ENCODE data around the gene POLG2.

The POLG2 gene

DNA sequence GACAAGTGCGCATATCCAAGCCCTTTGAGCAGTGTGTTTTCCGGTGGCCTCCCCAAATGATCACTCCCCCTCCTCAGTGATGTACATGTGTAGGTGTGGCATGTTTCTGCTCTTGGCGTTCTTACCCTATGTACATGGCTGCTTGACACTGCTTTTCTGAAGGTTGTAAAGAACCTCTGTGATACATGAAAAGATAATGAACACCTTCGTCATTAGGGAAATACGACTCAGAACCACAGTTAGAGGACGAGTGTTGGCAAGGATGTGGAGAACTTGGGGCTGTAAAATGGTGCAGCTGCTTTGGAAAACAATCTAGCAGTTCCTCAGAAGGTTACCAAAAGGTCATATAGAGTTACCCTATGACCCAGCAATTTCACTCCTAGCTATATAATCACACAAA is 38.5 kb upstream of the POLG2 start:
- H3K36me3 ChIP-seq (ENCODE audit: control insufficient read depth, low read length) = peaks cover 95% of the 10 kb centered on the region
- H3F3A ChIP-seq (ENCODE audit: control insufficient read depth, insufficient read depth) = peaks cover 11% of the 10 kb centered on the region; the same call in 1 of the 2 replicates
- H4K20me1 ChIP-seq (ENCODE audit: control insufficient read depth, insufficient read depth, low read depth, low read length) = no peaks in the 10 kb centered on the region

GRCh38 chr17:64534187-64534586 is 37.3 kb upstream of the POLG2 start:
- H3K4me2 ChIP-seq (ENCODE audit: low read length) = no peak overlapping the region
- peaks cover 7% of the 10 kb centered on the region; the same call in 1 of the 2 replicates for H3F3A ChIP-seq (ENCODE audit: control insufficient read depth, insufficient read depth)
- no peaks in the 10 kb centered on the region for H3K27me3 ChIP-seq (ENCODE audit: control insufficient read depth, low read length)
- peaks cover 98% of the 10 kb centered on the region for H3K36me3 ChIP-seq (ENCODE audit: control insufficient read depth, low read length)
- H3K9me3 ChIP-seq (ENCODE audit: control insufficient read depth, insufficient read depth, low read length) = no peaks in the 10 kb centered on the region
- H3K9me2 ChIP-seq (replicated peaks; ENCODE audit: control insufficient read depth, low read length) = no peaks in the 10 kb centered on the region
- TF ChIP-seq EZH2phosphoT487 (IDR thresholded peaks at IDR 0.05; ENCODE audit: borderline replicate concordance, low read length) (no peak), CTCF (IDR thresholded peaks at IDR 0.05; ENCODE audit: low read depth, low read length, poor library complexity, severe bottlenecking) (peak; percentile 43)
- no peaks in the 10 kb centered on the region for H3K79me2 ChIP-seq (ENCODE audit: control insufficient read depth, low read length)
- H3K4me1 ChIP-seq (ENCODE audit: control insufficient read depth, low read length) = no peaks in the 10 kb centered on the region
- H3K4me3 ChIP-seq (ENCODE audit: low read length) = no peak overlapping the region
- no peak overlapping the region for H3K27ac ChIP-seq (ENCODE audit: low read depth, low read length)
- no peaks in the 10 kb centered on the region for H4K20me1 ChIP-seq (ENCODE audit: control insufficient read depth, insufficient read depth, low read depth, low read length)

More for the DNA sequence above, 38.5 kb upstream of the POLG2 start:
- Histone ChIP-seq H3K79me2 (ENCODE audit: control insufficient read depth, low read length) (no peaks in the 10 kb centered on the region), H3K27me3 (ENCODE audit: control insufficient read depth, low read length) (no peaks in the 10 kb centered on the region), H3K27ac (ENCODE audit: low read depth, low read length) (no peak overlapping the region), H3K9me2 (replicated peaks; ENCODE audit: control insufficient read depth, low read length) (no peaks in the 10 kb centered on the region), H3K4me1 (ENCODE audit: control insufficient read depth, low read length) (no peaks in the 10 kb centered on the region), H3K4me3 (ENCODE audit: low read length) (no peak overlapping the region), H3K4me2 (ENCODE audit: low read length) (no peak overlapping the region), H3K9me3 (ENCODE audit: control insufficient read depth, insufficient read depth, low read length) (no peaks in the 10 kb centered on the region)
- TF ChIP-seq CTCF (IDR thresholded peaks at IDR 0.05; ENCODE audit: low read depth, low read length, poor library complexity, severe bottlenecking) (no peak), EZH2phosphoT487 (IDR thresholded peaks at IDR 0.05; ENCODE audit: borderline replicate concordance, low read length) (no peak)

DNA sequence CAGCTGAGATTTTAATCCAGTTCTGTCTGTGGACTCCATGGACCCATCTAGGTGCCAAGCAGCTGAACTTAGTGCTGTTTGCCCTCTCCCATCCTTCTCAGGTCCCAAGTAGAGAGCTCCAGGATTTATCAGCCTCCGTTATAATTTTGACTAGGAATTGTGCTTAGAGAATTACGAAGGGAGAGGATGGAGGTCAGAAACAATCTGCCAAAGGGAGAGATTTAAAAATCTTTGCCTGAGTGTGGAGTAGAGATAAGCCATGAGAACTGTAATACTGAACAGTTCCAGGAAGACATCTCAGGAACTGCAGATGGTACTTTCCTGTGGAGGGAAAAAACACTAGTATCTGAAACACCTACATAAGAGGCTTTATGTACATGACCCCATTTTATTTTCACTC is 36.9 kb upstream of the POLG2 start:
- no peak overlapping the region for H3K4me3 ChIP-seq (ENCODE audit: low read length)
- H3K79me2 ChIP-seq (ENCODE audit: control insufficient read depth, low read length) = no peaks in the 10 kb centered on the region
- no peaks in the 10 kb centered on the region for H3K4me1 ChIP-seq (ENCODE audit: control insufficient read depth, low read length)
- peaks cover 98% of the 10 kb centered on the region for H3K36me3 ChIP-seq (ENCODE audit: control insufficient read depth, low read length)
- H3K9me3 ChIP-seq (ENCODE audit: control insufficient read depth, insufficient read depth, low read length) = no peaks in the 10 kb centered on the region
- no peaks in the 10 kb centered on the region for H4K20me1 ChIP-seq (ENCODE audit: control insufficient read depth, insufficient read depth, low read depth, low read length)
- peaks cover 3% of the 10 kb centered on the region; the same call in 1 of the 2 replicates for H3F3A ChIP-seq (ENCODE audit: control insufficient read depth, insufficient read depth)
- TF ChIP-seq EZH2phosphoT487 (IDR thresholded peaks at IDR 0.05; ENCODE audit: borderline replicate concordance, low read length) (no peak), CTCF (IDR thresholded peaks at IDR 0.05; ENCODE audit: low read depth, low read length, poor library complexity, severe bottlenecking) (no peak)
- no peaks in the 10 kb centered on the region for H3K9me2 ChIP-seq (replicated peaks; ENCODE audit: control insufficient read depth, low read length)
- H3K4me2 ChIP-seq (ENCODE audit: low read length) = no peak overlapping the region
- no peaks in the 10 kb centered on the region for H3K27me3 ChIP-seq (ENCODE audit: control insufficient read depth, low read length)
- no peak overlapping the region for H3K27ac ChIP-seq (ENCODE audit: low read depth, low read length)

Measured in DOHH2 (cell line).